Tibial artery (tissue), 4 donors: ENCODE data around the gene FLT3LG.
A peak's percentile ranks its signal among the peaks of the same experiment; 100 is the strongest.

Experiments used
- DNase-seq, 2 donors: peaks; one replicate each; pipeline ENCODE4 v3.0.0-alpha.2; 2019
- H3K27ac ChIP-seq, 2 donors: fragments of 200-600 bp; sonication (generic) in 1 of 2; 1 replicate in 1 of 2; 2 replicates in 1 of 2; pipeline ENCODE4 v1.5.1; 2018 to 2019; ENCODE audit warnings: mild to moderate bottlenecking in 1 of 2
- H3K27me3 ChIP-seq, 2 donors: fragments of 200-600 bp; sonication (generic) in 1 of 2; one replicate each; pipeline versions ENCODE4 v1.5.1 to v1.6.0; 2016 to 2019
- H3K36me3 ChIP-seq, 3 donors: fragments of 200-600 bp; sonication (generic) in 2 of 3; one replicate each; pipeline ENCODE4 v1.5.1; 2016 to 2019; ENCODE audit warnings: mild to moderate bottlenecking in 2 of 3
- H3K4me1 ChIP-seq, 4 donors: fragments of 200-600 bp; sonication (generic) in 2 of 4; 1 replicate in 3 of 4; 2 replicates in 1 of 4; pipeline ENCODE4 v1.5.1; 2016 to 2019
- H3K4me3 ChIP-seq, 2 donors: fragments of 200-600 bp; sonication (generic) in 1 of 2; 1 replicate in 1 of 2; 2 replicates in 1 of 2; pipeline ENCODE4 v1.5.1; 2018 to 2019; ENCODE audit warnings: mild to moderate bottlenecking in 2 of 2
- H3K9me3 ChIP-seq, 3 donors: fragments of 200-600 bp; sonication (generic) in 1 of 3; one replicate each; pipeline ENCODE4 v1.5.1; 2016 to 2019
- CTCF ChIP-seq, 2 experiments: fragments of 200-600 bp in 1 of 2; fragments of 450-650 bp in 1 of 2; IDR thresholded peaks; one replicate each; pipeline ENCODE4 v1.5.1; 2017 to 2019; ENCODE audit warnings: antibody characterized with exemption in 2 of 2, mild to moderate bottlenecking in 1 of 2, moderate library complexity in 1 of 2
- intact Hi-C: fragments of 100-400 bp; cut with DNase I; formaldehyde crosslinking; loops from one replicate; pipeline ENCODE4 v1.15.0; 2023; ENCODE audit warnings: low total_unique reads

FLT3LG gene

GRCh38 chr19:49473868-49474541, at the start of gene FLT3LG:
TSS of gene FLT3LG (plus strand) at chr19:49474215. CDS start at chr19:49474640, 425 bp downstream.
- Histone ChIP-seq H3K27me3 (no peaks in the 10 kb centered on the region), H3K9me3 (no peaks in the 10 kb centered on the region), H3K4me1 (peaks cover 0 to 22% (median 12%) of the 10 kb centered on the region in 4 donors), H3K27ac (peak within 1 kb of the TSS; percentile 69 to 80), H3K4me3 (peak within 1 kb of the TSS; percentile 61 to 73), H3K36me3 (peaks cover 0 to 8% (median 3%) of the 10 kb centered on the region in 3 donors)
- intact Hi-C loops: loop anchor here (2.0 kb wide), 1 partner anchor 73 kb away; no protein-coding TSS in a partner anchor
- DNase-seq: peak; percentile 74 to 90
- peak; percentile 97 to 99 for TF ChIP-seq CTCF (IDR thresholded peaks at IDR 0.05)

DNA sequence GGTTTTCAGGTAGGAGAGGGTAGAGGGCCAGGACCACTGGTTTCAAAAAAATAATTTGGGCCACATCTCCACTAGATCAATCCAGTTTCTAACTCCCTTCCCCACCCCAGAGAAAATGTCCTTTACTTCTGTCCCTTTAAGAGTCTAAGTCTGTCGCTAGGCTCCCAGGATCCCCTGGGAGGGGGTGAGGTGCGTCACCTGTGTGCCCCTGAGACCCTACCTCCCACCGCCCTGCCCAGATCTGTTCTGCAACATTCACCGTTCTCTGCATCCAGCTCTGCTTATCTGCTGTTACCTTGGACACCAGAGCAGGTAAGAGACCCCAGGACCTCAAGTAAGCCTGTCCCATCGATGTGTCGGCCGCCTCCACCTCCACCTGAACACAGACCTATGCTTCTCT, 48.8 kb upstream of the FLT3LG start, which contains the start of gene GFY:
Gene GFY (plus strand): TSS at position 211 of the 400 bp plus-strand sequence. CDS start 1,043 bp downstream, outside the sequence.
- no peak for DNase-seq
- H3K4me3 ChIP-seq: no peak within 1 kb of the TSS
- H3K27ac ChIP-seq: no peak within 1 kb of the TSS
- no peak for TF ChIP-seq CTCF (IDR thresholded peaks at IDR 0.05)
- H3K4me1 ChIP-seq: peaks cover 0 to 46% (median 33%) of the 10 kb centered on the region in 4 donors
- H3K36me3 ChIP-seq: no peaks in the 10 kb centered on the region
- H3K27me3 ChIP-seq: peaks cover 4 to 98% of the 10 kb centered on the region in 2 donors
- no peaks in the 10 kb centered on the region for H3K9me3 ChIP-seq
- intact Hi-C loops: no loop called here

GRCh38 chr19:49425922-49426592, 48.0 kb upstream of the FLT3LG start:
- intact Hi-C loops: no loop called here
- Histone ChIP-seq H3K9me3 (no peaks in the 10 kb centered on the region), H3K27ac (no peak overlapping the region), H3K27me3 (peaks cover 4 to 100% of the 10 kb centered on the region in 2 donors), H3K4me3 (no peak overlapping the region), H3K4me1 (peaks cover 0 to 38% (median 30%) of the 10 kb centered on the region in 4 donors), H3K36me3 (no peaks in the 10 kb centered on the region)
- DNase-seq: no peak
- TF ChIP-seq CTCF (IDR thresholded peaks at IDR 0.05): no peak

DNA sequence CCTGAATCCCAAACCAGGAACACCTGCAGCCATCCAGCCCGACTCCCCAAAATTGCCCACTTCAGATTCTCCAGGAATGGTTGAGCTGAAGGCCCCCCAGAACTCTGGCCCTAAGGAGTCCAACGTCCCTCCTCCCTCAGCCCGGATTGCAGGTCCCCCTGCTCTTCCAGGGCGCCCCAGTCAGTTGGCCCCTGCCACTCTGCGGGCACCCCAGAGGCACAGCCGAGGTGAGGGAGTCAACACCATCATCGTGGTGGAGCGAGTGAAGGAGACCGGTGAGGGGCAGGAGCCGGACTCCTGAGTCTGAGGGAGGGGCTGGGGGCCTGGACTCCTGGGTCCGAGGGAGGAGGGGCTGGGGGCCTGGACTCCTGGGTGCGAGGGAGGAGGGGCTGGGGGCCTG, 46.7 kb upstream of the FLT3LG start:
- H3K4me1 ChIP-seq: peaks cover 0 to 33% (median 22%) of the 10 kb centered on the region in 4 donors
- H3K27ac ChIP-seq: no peak overlapping the region
- H3K27me3 ChIP-seq: peaks cover 4 to 100% of the 10 kb centered on the region in 2 donors
- no peak for TF ChIP-seq CTCF (IDR thresholded peaks at IDR 0.05)
- intact Hi-C loops: no loop called here
- H3K4me3 ChIP-seq: no peak overlapping the region
- H3K9me3 ChIP-seq: no peaks in the 10 kb centered on the region
- H3K36me3 ChIP-seq: no peaks in the 10 kb centered on the region
- no peak for DNase-seq

GRCh38 chr19:49427855-49428546, 46.0 kb upstream of the FLT3LG start:
- no peak for DNase-seq
- no peak overlapping the region for H3K4me3 ChIP-seq
- H3K36me3 ChIP-seq: no peaks in the 10 kb centered on the region
- H3K9me3 ChIP-seq: no peaks in the 10 kb centered on the region
- no peak for TF ChIP-seq CTCF (IDR thresholded peaks at IDR 0.05)
- H3K4me1 ChIP-seq: peaks cover 0 to 29% (median 16%) of the 10 kb centered on the region in 4 donors
- peaks cover 4 to 100% of the 10 kb centered on the region in 2 donors for H3K27me3 ChIP-seq
- intact Hi-C loops: no loop called here
- H3K27ac ChIP-seq: no peak overlapping the region
